Inferior parietal cortex (tissue), 1 donor: ENCODE data around the gene SH3YL1.
A peak's percentile ranks its signal among the peaks of the same experiment; 100 is the strongest.

Source experiments
- DNase-seq: peaks from one replicate; pipeline ENCODE4 v3.0.0-alpha.2; 2016; ENCODE audit errors: extremely low spot score

Gene SH3YL1

DNA sequence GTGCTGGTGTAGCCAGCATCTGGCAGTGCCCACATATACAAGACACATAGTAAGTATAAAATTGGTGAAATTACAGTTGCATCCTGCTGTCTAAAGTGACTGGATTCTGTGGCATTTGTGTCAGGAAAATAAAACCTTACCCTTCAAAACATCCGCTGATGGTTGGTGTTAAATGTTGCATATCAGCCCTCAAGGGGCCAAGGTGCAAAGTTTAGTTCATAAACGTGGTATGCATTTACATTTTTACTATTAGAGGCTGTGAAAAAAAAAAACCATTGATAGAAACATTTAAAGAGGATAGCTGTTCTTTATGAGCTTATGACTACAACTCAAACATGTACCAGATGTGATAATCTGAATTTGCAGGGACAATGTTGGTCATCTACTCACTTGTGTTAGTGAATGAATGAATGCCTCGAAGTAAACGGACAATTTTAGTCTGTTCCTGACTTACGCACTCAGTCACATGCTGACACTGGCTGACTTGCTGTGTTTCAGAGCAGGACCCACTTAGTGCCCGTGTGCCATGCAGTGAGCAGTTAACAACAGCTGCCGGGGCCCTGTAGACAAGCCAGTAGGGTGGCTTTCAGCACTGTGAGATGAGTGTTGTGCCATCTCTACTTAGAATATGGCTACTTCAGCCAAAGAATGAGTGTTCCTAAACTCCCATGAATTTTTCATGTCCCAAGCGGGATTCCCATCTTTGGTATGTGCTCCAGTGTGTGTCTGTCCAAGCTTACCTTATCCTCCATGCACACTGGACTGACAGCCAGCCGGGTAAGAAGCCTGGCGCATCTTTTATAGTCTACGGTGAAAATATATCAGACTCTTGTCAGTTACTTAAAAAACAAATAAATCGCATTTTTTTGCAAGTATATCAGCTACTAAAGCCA, 18.8 kb upstream of the SH3YL1 start:
- DNase-seq: no peak

DNA sequence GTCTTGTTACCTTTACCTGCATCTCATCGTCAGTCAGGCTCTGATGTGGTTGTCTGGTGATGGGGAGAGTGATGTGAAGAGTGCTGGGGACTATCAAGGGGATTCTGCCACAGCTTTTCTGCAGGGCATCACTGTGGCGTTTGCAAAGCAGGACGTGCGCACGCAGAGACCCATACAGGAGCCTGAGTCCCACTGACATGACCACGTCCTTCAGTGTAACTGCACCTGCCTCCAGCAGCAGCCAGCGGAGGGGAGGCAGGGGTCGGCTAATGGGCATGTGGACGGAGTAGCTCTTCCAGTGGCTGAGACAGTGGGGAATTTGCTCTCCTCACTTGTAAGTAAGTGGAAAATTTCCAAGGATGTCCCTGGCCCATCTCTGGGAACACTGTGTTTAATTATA, 17.5 kb upstream of the SH3YL1 start:
- DNase-seq: no peak

DNA sequence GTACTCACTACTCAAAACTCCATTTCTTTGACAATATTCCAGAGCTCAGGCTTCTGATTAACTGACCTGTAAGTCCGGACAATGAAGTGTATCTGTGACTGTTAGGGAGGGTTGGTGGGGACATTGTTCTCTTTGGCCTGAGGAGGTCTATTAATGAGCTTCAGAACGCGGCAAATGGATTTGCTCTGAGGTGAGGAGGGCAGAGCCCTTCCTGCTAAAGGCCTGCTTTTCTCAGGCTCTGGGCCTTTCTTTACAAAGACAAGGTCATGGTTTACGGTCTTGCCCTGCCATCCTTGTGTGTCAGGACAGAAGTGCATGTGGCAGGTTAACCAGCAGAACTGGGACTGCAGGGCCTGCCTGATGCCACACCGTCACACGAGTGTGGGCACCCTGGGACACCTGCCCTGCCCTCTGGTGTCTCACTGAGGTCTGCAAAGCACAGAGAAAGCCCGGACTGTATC, 16.8 kb upstream of the SH3YL1 start:
- DNase-seq: no peak

DNA sequence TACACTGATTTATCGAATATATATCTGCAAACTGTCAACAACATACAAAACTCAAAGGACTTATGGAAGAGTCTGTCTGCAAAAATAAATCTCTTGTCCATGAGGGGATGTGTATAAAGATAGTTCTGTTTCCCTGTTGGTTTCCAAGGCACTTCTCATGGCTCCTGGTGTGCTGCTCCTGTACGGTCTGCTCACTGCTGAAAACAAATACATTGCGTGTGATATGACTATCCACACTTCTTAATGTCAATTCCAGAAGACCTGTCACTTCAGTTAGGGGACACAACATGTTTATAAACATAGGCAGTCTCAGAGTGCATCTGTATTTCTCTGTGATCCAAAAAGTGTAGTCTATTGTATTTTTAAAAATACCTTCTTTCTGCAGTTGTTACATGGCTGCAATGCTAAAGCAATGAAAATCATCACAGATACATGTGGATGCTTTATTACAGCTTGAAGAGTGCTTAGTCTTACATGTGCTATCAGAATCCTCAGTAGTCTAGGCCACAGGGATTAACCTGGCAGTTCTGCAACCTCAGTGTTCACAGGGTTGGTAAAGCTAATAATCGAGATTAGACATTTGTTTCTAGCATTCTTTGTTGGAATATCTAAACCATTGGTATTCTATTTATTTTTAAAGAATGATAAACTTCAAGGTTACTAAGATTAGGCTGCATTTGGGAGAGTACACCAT, 16.3 kb upstream of the SH3YL1 start:
- DNase-seq: no peak

DNA sequence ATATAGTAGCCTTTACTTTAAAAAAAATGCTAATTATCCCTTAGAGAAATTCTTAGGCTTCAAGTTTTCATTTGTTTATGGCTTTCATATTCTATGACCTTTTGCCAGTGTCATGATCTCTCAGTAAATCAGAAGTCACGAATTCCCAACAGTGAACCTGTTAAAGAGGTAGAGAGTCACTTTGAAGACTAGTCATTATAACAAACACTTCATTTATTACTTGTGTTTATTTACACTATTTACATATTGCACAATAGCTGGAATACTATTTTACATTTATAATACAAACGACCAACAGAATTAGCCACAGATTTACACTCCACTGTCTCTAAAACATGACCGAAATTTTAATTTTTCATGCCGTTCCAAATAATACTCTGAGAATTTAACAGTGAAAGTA, 15.5 kb upstream of the SH3YL1 start:
- no peak for DNase-seq

DNA sequence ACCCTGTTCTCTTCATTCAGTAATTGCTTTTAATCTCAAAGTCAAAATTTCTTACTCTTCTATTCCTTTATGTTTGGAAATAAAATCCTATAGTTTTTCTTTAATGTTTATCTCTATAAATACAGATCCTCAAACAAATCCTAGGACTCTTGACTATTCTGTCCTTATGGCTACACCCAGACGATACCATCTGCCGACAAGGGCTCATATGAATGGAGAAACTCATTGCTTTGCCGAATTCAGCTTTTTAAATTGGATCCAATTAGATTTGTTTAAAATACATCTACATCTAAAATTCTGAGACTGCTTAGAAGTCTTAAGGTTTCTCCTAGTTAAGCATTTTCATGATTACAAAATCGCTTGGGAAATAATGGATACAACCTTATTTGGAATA, 15.1 kb upstream of the SH3YL1 start:
- DNase-seq: no peak

DNA sequence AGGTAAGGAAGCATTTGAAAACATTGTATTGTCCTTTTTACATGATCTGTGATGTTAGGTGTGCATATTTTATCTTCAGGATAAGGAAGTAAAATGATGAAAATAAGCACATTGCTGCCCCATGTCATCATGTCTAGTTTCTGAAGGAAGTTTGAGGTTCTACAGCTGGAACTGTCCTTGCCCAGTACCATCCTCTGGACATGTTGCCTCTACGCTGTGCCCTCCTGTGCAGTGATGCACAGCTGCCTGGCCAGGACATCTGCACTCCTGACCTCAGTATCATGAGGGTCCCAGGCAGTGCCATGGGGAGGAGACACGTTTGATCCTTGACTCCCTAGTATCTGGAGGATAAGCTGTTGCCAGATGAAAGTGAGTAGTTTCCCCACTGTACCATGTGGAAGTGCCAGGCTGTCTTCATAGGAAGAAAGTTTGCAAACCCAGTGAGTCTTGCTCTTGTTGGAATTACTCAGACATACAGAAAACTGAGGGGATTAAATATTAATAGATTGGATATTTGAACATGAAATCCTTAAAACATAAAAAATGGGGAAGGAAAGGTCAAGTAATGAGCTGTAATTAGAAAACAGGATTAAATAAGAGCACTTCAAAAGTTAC, 14.6 kb upstream of the SH3YL1 start:
- DNase-seq: no peak

DNA sequence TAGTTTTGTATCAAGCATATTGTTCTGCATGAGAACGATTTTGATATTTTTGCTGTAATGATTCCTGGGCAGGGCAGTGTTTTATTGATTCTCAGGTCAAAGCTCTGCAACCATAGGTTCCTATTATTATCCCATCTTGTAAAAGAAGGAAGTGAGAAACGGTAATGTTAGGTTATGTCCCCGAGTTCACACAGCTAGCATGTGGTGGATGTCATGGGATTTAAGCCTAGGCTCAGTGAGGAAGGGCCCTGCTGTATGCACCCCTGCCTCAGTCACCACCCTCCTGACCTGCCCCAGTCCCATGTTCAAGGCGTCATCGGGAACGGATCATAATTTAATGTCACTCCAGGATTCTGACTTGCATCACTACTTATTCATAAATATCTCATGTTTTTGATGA, 11.6 kb upstream of the SH3YL1 start:
- DNase-seq: no peak

DNA sequence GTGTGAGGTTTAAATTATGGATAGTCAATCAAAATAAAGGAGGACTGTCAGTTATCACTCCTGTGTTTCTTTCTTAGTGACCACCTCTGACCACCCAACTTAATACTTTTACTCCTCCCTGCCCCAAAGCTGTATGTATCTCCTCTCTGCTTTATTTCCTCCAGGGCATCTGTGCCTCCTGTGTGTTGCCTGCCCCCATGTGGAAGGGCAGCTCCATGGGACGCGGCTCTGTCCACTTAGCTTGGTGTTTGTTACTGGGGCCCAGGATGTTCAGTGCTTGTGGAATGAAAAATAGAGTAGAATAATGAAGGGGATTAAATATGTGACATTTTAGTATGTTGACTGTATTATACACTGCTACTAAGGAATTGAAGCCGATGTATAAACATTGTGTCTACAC, 10.7 kb upstream of the SH3YL1 start:
- DNase-seq: no peak

DNA sequence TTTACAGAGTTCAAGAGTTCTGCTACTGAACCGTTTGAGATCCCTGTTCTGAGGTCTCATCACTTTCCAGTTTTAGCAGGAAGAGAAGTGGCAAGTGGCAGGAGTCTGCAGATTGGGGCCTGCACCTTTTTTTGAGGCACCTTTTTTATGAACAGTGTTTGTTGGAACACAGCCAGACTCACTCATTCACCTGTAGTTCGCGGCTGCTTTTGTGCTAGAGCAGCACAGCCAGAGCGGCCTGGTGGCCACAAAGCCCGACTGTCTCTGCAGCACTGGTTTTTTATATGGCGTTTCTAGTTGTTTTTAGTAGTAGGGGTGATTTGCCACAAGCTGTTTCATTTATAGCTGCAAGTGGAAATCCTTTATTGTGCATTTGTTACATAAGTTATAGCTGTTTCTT, 9.5 kb upstream of the SH3YL1 start:
- no peak for DNase-seq

DNA sequence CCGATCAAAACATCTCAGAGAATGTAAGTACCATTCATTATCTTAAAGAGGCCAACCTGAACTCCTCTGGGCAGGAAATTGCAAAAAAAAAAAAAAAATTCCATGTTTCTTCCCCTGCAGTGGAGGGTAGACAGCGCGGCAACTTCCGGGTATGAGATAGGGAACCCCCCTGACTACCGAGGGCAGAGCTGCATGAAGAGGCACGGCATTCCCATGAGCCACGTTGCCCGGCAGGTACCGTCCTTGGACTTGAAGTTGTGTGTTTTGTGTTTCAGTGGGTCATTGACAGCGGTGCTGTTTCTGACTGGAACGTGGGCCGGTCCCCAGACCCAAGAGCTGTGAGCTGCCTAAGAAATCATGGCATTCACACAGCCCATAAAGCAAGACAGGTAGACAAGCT, 8.1 kb upstream of the SH3YL1 start:
- DNase-seq: no peak

DNA sequence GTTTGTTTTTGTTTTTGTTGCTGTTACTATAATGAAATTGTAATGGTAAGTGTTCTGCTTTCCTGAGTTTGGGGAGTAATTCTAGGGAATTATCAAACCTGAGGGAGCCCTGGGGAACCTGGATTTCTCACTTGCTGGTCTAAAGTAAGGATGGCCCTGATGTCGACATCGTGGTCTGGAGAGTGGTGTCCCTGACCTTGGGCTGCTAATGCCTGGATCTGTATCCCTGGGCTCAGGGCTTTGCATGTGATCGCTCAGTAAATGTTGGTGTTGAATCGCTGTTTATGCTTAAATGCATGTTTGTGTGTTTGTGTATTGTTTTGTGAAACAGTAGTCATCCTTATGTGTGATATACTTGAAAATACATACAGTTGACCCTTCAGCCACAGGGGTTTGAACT, 7.0 kb upstream of the SH3YL1 start:
- DNase-seq: no peak

DNA sequence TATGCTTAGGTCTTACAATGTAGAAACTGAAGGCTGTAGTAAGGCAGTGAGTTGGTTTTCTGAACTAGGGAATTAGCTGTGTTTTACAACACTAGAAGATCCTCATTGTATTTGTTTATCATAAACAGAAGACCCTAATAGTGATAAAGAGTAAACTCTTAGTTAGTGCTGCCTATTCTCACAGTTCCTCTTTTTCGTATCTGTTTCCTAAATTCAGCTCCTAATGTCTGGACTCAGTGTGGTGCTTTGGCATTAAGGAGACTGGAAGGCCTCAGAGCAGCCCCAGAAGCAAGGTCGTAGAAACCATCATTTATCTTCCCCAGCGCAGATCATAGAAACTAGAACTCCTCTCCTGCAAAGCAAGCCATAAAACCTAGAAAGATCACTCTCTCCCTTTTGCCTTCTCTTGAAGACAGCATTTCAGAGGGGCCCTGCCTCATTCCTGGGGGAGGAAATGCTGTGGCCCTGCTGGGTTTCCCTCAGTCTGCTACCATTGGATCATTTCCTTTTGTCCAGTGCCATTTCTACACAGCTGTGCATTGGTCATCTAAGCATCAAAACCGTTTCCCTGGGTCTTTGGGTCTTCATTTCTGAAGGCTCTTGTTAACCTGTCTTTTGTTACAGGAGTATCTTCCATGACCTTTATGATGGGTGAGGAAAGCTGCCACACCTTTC, 5.7 kb upstream of the SH3YL1 start:
- DNase-seq: no peak

DNA sequence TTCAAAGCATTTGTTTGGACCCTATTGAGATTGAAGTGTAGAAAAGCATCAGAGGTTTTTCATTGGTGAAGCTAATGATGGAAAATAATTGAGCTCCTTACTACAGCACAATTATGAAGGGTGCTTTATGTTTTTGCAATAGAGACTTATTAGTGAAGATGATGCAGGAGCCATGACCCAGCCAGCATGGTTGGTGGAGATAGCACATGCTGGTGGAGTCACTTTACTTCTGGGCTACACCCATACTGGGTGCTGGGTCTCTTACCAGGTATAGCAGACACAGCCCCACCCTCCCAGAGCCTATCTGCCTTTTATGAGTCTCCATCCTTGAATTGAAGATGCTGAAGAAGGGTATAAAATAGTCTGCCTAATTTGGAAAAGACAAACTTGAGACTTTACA, 4.5 kb upstream of the SH3YL1 start:
- no peak for DNase-seq

DNA sequence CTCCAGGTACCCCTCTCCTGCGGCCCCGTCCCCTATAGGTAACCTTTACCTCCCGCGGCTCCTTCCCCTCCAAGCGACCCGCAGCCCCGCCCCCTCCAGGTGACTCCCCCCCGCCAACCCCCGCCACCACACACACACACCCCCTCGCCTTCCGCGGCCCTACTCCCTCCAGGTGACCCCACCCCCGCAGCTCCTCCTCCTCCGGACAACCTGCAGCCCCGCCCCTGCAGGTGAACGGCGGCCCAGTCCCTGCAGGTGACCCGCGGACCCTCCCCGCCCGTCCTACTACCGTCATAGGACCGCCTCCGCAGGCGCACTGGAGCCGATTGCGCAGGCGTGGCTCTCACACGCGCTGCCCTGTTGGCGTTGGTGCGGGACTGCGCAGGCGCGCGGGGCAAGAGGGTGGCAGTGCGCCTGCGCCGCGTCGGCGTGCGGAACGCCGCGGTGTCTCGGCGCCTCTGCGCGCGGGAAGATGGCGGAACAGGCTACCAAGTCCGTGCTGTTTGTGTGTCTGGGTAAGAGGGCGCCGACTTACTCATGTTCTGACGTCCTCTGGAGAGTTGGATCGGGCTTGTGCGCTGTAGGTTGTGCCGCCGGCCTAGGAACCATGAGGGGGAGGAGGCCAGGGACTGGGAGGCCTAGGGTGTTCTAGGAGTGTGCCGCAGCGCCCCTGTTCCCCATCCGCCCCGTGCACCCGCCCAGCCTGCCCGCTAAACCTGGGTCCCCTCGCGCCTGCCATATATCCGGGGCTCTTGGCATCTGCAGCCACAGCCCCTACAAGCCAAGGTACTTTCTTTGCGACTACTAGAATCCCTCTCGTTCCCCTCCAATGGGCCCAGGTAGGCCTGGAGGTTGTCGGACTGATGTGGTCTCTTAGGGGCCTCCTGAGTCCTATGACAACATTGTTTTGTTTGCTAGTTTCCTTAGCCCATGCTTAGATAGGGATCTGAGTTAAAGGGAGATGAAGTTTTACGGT, 949 bp upstream of the SH3YL1 start, which contains the start of gene ACP1:
TSS of gene ACP1 (plus strand) at position 455 of the 976 bp plus-strand sequence. CDS start at position 473, 18 bp downstream.
- peak; percentile 95 for DNase-seq

DNA sequence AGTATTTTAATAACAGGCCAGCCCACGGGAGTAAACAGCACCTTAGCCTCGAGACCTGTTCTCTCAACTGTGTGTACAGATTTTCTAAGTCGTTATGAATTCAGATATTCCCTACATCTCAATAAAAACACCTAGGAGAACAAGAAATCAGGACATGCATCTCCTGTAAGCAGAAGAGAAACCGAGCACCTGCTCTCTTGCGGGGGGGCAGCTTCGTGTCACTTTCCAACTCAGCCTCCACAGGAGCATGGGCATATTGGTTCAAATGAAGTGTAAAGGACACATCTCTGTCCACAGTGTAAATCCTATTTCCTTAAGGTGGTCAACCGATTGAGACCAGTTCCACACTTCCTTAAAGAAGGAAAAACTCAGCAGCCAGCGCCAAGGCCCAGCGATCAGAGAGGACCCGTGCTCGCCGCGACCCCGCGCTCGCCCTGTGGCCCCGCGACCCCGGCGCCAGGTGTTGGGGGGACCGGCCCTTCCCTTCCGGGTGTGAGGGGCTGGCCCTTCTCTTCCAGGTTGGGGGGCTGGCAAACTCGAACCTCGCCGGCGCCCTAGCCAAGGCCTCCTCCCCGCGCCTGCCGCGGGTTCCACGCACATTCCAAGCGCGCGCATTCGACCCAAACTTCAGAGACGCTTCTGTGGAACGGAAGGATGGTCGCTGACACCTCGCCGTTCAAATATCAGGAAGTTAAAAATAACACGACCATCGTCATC, 652 bp downstream of the SH3YL1 start:
- DNase-seq: no peak

DNA sequence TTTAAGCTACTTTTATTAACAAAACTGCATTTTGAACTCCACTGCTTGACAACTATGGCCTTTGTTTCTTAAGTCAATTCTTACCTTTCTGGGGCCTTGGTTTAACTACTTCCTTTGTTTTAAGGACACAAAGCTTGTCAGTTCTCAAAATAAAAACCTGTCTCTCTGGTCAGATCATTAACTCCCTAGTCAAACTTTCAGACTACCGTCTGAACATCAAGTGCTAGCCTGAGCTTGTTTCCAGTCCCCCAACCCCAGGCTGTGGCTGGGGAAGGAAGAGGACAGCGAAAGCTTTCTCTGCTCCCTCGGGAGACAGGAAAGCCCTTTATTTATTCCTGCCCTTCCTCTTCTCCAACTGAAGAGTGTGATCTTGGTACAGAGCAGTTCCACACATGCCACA, 1.7 kb downstream of the SH3YL1 start:
- no peak for DNase-seq

DNA sequence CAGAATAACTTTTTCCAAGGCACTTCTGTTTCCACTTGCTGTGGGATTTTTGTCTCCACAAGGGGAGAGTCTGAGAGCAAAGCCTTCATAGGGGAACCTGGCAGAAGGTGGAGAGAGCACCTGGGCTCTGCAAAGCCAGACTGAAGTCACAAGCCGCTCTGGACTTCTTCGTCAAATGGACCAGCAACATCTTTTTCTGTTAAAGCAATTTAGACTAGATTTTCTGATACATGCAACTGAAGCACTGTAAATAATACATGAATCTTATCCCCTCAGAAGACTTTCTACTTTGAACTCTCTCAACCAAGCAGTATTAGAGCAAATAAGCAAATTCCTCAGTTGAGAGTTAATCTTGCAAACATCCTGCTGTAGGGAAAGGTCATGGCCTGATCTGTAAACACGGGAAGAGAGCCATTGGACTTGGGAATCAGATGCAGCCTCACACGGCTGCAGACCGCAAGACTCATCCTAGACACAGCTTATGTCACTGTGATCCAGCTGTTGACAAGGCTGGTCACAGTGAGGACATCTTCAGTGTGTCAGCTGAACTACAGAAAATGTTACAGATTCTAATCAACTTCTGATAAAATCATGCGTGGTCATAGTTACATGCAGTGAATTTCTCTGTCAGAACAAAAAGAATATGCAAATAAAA, 3.2 kb downstream of the SH3YL1 start:
- DNase-seq: no peak

DNA sequence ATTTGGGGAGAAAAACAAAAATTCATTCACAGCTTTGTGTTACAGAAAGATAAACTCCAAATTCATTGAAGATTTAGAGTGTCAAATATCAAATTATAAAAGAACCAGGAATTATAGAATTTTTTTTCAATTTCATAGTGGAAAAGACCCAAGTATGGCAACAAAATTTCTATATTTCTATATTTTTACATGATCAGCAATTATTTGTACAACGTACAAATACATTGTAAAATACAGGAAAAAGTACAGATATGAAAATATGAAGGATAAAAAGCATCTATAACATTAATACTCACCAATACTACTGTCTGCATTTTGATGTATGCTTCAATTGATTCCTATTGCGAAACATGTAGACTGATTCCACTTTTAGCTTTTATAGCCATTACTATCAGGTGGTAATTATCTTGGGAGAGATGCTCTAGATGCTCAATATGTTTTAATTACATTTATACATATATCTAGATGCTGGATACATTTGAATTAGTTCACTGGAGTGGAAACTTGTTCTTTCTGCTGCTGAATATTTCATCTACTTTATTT, 4.0 kb downstream of the SH3YL1 start:
- no peak for DNase-seq
